HepG2 (cell line): ENCODE results near the gene PEX14. TPM values are rescaled to one million over a fixed set of nuclear protein-coding genes. Genes with fewer than 3 reads are reported as not detected.
A peak's percentile ranks its signal among the peaks of the same experiment; 100 is the strongest.

Experiments used
- ATF1 ChIP-seq: IDR thresholded peaks from 2 replicates; pipeline ENCODE4 v1.6.1; 2016; ENCODE audit warnings: mild to moderate bottlenecking, control low read depth
- BCL3 ChIP-seq: sonication (generic); formaldehyde crosslinking; IDR thresholded peaks from 2 replicates; pipeline ENCODE4 v1.5.1; 2020; ENCODE audit warnings: mild to moderate bottlenecking, missing genetic modification reagents, moderate library complexity
- ELF3 ChIP-seq: IDR thresholded peaks from 2 replicates; pipeline ENCODE4 v1.6.1; 2016; ENCODE audit warnings: missing genetic modification reagents, missing compliant biosample characterization
- GABPB1 ChIP-seq: IDR thresholded peaks from 2 replicates; pipeline ENCODE4 v1.6.1; 2016; ENCODE audit warnings: mild to moderate bottlenecking, missing genetic modification reagents, moderate library complexity, missing compliant biosample characterization
- JUND ChIP-seq: sonication (generic); formaldehyde crosslinking; IDR thresholded peaks from 2 replicates; pipeline ENCODE4 v1.8.0; 2022; ENCODE audit warnings: mild to moderate bottlenecking, missing genetic modification reagents
- NR2F2 ChIP-seq: IDR thresholded peaks from 2 replicates; pipeline ENCODE4 v1.6.1; 2012; ENCODE audit warnings: low read depth, inconsistent platforms, borderline replicate concordance
- PAWR ChIP-seq: sonication (generic); formaldehyde crosslinking; IDR thresholded peaks from 2 replicates; pipeline ENCODE4 v1.4.0; 2020; ENCODE audit warnings: missing genetic modification reagents, mild to moderate bottlenecking, borderline replicate concordance
- PAX8 ChIP-seq: sonication (generic); formaldehyde crosslinking; IDR thresholded peaks from 2 replicates; pipeline ENCODE4 v1.8.0; 2022; ENCODE audit warnings: mild to moderate bottlenecking, missing genetic modification reagents, borderline replicate concordance
- SIN3B ChIP-seq: fragments of 150-350 bp; IDR thresholded peaks from 2 replicates; pipeline ENCODE4 v1.6.1; 2014; ENCODE audit warnings: low read length
- SIX1 ChIP-seq: sonication (generic); formaldehyde crosslinking; IDR thresholded peaks from 2 replicates; pipeline ENCODE4 v1.4.0; 2020; ENCODE audit warnings: missing genetic modification reagents, borderline replicate concordance
- SMAD9 ChIP-seq: sonication (generic); formaldehyde crosslinking; IDR thresholded peaks from 2 replicates; pipeline ENCODE4 v1.5.1; 2020; ENCODE audit warnings: mild to moderate bottlenecking, missing genetic modification reagents
- SMC3 ChIP-seq: IDR thresholded peaks from 2 replicates; pipeline ENCODE4 v1.6.1; 2011; ENCODE audit warnings: low read length, improper control_type of control experiment
- SP5 ChIP-seq: IDR thresholded peaks from 2 replicates; pipeline ENCODE4 v1.6.1; 2016; ENCODE audit warnings: low read depth, borderline replicate concordance
- STAG1 ChIP-seq: sonication (generic); formaldehyde crosslinking; IDR thresholded peaks from 2 replicates; pipeline ENCODE4 v1.4.0; 2020; ENCODE audit warnings: missing genetic modification reagents
- TAF15 ChIP-seq: fragments of 200-400 bp; formaldehyde crosslinking; IDR thresholded peaks from one replicate; pipeline ENCODE4 v1.6.1; 2018; ENCODE audit warnings: mild to moderate bottlenecking, low read depth, low read length; ENCODE audit not compliant: poor library complexity, severe bottlenecking
- TFE3 ChIP-seq: IDR thresholded peaks from 2 replicates; pipeline ENCODE4 v1.6.1; 2016
- YEATS2 ChIP-seq: sonication (generic); formaldehyde crosslinking; IDR thresholded peaks from 2 replicates; pipeline ENCODE4 v1.4.0; 2020; ENCODE audit warnings: missing genetic modification reagents, borderline replicate concordance
- ZNF350 ChIP-seq: sonication (generic); formaldehyde crosslinking; IDR thresholded peaks from 2 replicates; pipeline ENCODE4 v1.4.0; 2020; ENCODE audit warnings: mild to moderate bottlenecking, low read depth, missing genetic modification reagents, borderline replicate concordance
- ZNF564 ChIP-seq: sonication (generic); formaldehyde crosslinking; IDR thresholded peaks from 2 replicates; pipeline ENCODE4 v1.8.1; 2023; ENCODE audit warnings: mild to moderate bottlenecking, missing genetic modification reagents
- ZSCAN31 ChIP-seq: sonication (generic); formaldehyde crosslinking; IDR thresholded peaks from 2 replicates; pipeline ENCODE4 v1.5.0; 2020; ENCODE audit warnings: low read depth, mild to moderate bottlenecking, missing genetic modification reagents
- polyA plus RNA-seq, 8 experiments: library from polyadenylated mRNA; depleted of rRNA in 3 of 8; stranded (reverse) in 7 of 8; unstranded in 1 of 8; fragments of >200 nt; fragmentation: Illumina TruSeq in 4 of 8; extraction: Trizol in 4 of 8; gene quantifications; 2 replicates each; pipeline versions ENCODE4 v1.2.1 to v1.2.3, GENCODE V29; 2011 to 2016; ENCODE audit warnings: low read depth in 4 of 8, missing spikeins in 1 of 8, mixed read lengths in 1 of 8; ENCODE audit not compliant: insufficient read depth in 1 of 8
- total RNA-seq, 5 experiments: library from RNA; depleted of rRNA; stranded (reverse); fragments of >200 nt; fragmentation: Illumina TruSeq; extraction: Trizol; gene quantifications; 2 replicates each; pipeline ENCODE4 v1.2.3, GENCODE V29; 2016; ENCODE audit warnings: low read depth in 1 of 5
- TF ChIP-seq, protein P1 (sequence below): sonication (generic); formaldehyde crosslinking; IDR thresholded peaks from 2 replicates; pipeline ENCODE4 v1.4.0; 2020; ENCODE audit warnings: mild to moderate bottlenecking, missing genetic modification reagents

Gene PEX14
- total and polyA plus RNA-seq, 2 of the 13 experiments (the other 11 are each of a cell fraction or from before 2014, with no cell fraction given), result 6.5 to 9.9 TPM

GRCh38 chr1:10474613-10475507, at the start of gene PEX14 (continued):
- TF ChIP-seq ZNF350 (CRISPR knock-in tag) (peak; percentile 65), BCL3 (CRISPR knock-in tag) (no peak), ELF3 (peak; percentile 69), ZSCAN31 (no peak), SIN3B (peak; percentile 82; the same call in 1 of the 2 replicates), SMAD9 (CRISPR knock-in tag) (no peak), SIX1 (no peak), JUND (CRISPR knock-in tag) (no peak), PAWR (CRISPR knock-in tag) (no peak), YEATS2 (peak; percentile 82; the same call in 1 of the 2 replicates), GABPB1 (CRISPR knock-in tag) (peak; percentile 84), TFE3 (peak; percentile 77), SP5 (CRISPR knock-in tag) (peak; percentile 67; the same call in 1 of the 2 replicates), TAF15 (peak; percentile 53), PAX8 (CRISPR knock-in tag) (no peak), SMC3 (no peak), NR2F2 (no peak), ZNF564 (no peak), ATF1 (CRISPR knock-in tag) (no peak), STAG1 (CRISPR knock-in tag) (no peak)
- TF ChIP-seq, protein P1, sequence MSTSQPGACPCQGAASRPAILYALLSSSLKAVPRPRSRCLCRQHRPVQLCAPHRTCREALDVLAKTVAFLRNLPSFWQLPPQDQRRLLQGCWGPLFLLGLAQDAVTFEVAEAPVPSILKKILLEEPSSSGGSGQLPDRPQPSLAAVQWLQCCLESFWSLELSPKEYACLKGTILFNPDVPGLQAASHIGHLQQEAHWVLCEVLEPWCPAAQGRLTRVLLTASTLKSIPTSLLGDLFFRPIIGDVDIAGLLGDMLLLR, result no peak
